Gastrocnemius medialis (tissue), 4 donors: ENCODE results near the gene WRAP73.

ENCODE experiments used
- POLR2A ChIP-seq, 2 donors: fragments of 450-650 bp; IDR thresholded peaks; one replicate each; pipeline ENCODE4 v1.6.1; 2017; ENCODE audit warnings: antibody characterized with exemption in 2 of 2, mild to moderate bottlenecking in 2 of 2, moderate library complexity in 2 of 2
- TF ChIP-seq, protein P1 (sequence below), 5 experiments: fragments of 450-650 bp in 3 of 5; fragments of 200-600 bp in 2 of 5; sonication (generic) in 2 of 5; IDR thresholded peaks in 4 of 5; conservative IDR thresholded peaks in 1 of 5; 1 replicate in 4 of 5; 2 replicates in 1 of 5; pipeline ENCODE4 v1.5.1; 2016 to 2019; ENCODE audit warnings: antibody characterized with exemption in 5 of 5, mild to moderate bottlenecking in 3 of 5, moderate library complexity in 3 of 5

DNA sequence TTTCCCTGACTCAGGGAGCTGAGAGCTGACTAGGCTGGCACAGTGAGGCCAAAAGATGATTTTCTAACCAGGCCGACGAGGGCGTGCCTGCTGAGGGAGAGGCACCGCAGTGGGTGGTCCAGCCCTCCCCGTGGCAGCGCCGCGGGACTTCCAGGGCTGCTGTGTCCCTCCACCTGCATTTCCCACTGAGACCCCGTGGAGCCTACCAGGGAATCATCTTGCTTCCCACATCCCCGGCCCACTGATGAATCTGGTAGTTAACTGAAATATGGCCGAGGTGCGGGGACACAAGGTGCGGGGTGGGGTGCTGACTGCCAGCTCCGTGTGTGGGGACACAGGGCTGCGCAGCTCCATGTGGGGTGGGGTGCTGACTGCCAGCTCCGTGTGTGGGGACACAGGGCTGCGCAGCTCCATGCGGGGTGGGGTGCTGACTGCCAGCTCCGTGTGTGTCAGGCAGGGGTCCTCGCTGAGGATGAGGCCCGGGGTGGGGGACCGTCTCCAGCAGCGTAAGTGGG lies 10.4 kb downstream of the WRAP73 start:
- TF ChIP-seq POLR2A (IDR thresholded peaks at IDR 0.05): no peak
- TF ChIP-seq, protein P1, sequence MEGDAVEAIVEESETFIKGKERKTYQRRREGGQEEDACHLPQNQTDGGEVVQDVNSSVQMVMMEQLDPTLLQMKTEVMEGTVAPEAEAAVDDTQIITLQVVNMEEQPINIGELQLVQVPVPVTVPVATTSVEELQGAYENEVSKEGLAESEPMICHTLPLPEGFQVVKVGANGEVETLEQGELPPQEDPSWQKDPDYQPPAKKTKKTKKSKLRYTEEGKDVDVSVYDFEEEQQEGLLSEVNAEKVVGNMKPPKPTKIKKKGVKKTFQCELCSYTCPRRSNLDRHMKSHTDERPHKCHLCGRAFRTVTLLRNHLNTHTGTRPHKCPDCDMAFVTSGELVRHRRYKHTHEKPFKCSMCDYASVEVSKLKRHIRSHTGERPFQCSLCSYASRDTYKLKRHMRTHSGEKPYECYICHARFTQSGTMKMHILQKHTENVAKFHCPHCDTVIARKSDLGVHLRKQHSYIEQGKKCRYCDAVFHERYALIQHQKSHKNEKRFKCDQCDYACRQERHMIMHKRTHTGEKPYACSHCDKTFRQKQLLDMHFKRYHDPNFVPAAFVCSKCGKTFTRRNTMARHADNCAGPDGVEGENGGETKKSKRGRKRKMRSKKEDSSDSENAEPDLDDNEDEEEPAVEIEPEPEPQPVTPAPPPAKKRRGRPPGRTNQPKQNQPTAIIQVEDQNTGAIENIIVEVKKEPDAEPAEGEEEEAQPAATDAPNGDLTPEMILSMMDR (IDR thresholded peaks at IDR 0.05 in 4 of 5, conservative IDR thresholded peaks at IDR 0.05 in 1 of 5): no peak
